NCI-H1436 treated with DMSO at 0.1 percent for 48 hours (cell line): Measurements from ENCODE around the gene CD300LG.
"Not testable (repeated sequence)": the region's sequence is repeated elsewhere in the genome, so short reads cannot be mapped to it uniquely, and the experiment has no call there.

Experiments used
- DNase-seq: peaks from one replicate; lab custom pipeline; 2025; lab: John Stamatoyannopoulos, UW

The CD300LG gene

DNA sequence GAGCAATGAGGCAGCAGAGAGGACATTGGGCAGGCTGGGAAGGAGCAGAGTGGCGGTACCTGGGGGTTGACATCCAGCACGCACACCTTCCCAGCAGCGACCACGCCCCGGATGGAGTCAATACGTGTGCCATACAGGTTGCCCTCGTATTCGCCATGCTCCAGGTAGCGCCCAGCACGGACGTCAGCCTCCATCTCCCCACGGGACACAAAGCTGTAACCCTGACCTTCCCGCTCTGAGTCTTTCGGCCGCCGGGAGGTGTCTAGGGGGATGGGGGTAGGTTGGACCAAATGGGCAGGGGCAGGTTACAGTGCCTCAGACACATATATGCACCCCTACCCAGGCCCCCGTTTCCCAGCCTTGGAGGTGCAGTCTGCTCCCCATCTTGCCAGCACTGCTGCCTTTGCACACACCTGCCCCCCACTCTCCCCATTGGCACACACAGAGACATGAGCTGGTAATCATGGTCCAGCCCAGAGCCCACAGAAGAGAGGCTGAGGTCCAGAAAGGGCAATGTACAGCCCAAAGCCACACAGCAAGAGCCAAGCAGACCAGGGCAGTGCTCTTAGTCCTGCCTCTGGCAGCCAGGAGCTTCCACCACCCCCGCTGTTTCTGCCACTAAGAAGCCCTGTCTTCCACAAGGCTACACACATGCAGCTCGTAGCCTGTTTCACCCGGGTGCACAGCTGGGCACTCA, 32.9 kb downstream of the CD300LG start:
- DNase-seq: no peak

DNA sequence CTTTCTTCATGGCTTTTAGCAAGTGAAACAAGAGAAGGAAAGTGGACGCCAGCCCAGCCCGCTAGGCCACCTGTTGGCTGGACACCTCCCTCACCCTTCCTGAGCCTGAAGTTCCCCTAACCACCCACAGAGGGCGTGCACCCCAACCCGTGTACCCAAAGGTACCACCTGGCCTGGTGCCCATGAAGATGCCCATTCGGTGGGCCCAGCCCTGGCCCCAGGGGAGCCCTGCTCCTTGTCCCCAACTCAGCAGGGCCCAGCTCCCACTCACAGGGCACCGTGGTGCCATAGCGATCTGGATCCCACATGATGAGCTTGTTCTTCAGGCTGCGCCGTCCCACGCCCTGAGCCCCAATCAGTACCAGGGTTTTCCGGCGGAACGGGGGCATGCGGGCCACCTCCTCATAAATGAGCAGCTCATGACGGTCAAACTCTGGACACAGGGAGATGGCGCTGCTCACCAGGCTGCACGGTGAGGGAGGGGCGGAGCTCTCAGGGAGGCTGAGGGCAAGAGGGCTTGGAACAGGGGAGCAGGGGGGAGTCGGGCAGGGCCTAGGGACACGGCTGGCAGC, 33.5 kb downstream of the CD300LG start:
- DNase-seq: no peak

GRCh38 chr17:43881181-43881580, 34.2 kb downstream of the CD300LG start:
- no peak for DNase-seq

GRCh38 chr17:43881758-43882505, 35.0 kb downstream of the CD300LG start:
- DNase-seq: no peak

DNA sequence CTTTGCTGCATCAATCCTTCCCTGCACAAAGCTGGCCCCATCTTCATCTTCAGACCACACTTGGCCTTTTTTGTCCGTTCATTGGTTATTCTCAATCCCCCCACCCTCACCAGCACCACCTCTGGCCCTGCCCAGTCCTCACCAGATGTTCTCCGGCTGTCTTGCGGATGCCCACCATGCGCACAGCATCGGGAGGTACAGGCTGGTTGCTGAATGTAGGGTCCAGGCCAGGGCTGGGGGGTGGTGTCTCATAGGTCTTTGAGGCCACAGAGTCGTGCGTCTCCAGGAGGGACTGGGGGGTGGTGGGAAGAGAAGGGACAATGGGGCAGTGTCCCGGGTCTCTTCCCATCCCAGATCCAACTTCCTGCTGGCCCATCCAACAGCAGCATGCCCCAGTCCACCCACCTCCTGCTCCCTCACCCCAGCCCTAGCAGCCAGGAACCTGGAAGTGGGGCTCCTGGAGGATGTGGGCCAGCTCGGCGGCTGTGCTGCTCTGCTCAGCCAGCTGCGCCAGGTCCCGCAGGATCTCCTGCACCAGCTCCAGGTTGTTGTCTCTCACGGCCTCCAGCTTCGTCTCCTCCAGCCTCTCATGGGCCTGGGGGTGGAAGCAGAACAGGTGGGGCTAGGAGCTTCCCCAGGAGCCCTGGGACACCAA, 35.9 kb downstream of the CD300LG start:
- DNase-seq: no peak

DNA sequence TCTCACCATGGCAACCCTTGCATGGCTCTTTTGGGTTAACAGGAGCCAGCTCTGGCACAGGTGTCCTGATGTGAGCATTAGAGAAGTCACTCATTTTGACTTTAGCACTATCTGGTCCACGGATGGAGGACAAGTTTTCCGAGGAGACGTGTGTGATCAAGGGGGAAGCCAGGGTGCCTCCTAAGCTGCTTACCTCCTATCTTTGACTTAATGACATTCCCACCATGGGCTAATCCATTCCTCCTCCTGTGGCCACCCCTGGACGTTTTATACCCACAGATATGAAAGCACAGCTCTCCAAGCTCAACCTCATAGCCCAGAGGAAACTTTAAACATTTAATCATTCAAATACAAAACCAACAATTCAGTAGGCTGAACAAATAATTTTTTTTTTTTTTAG, 41.6 kb downstream of the CD300LG start:
- no peak for DNase-seq

DNA sequence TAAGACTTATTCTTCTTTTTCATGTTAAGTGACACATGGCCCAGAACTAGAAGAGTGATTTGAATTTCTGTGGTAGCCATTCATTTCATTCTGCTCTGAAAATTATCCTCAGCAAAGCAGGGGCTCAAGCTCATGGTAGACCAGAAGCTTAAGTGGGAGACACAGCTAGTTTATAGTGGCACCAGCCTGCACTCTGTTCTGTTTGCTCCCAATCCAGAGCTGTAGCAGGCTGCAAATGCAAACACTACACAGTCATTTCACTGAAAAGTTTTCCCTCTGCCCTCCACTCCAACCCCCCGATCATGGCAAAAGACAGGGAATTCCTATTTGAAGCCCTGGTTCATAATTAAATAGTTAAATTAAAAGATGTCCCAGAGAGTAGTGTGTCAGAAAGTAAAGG, 43.3 kb downstream of the CD300LG start:
- DNase-seq: no peak

GRCh38 chr17:43891851-43892646, 45.1 kb downstream of the CD300LG start:
- no peak for DNase-seq

- DNase-seq: no peak
Measured at GRCh38 chr17:43892647-43892952, 45.6 kb downstream of the CD300LG start.

- not testable (repeated sequence) for DNase-seq
Measured at GRCh38 chr17:43894494-43894893, 47.5 kb downstream of the CD300LG start.

GRCh38 chr17:43897831-43898230, 50.9 kb downstream of the CD300LG start:
- no peak for DNase-seq

- DNase-seq: no peak
Measured at GRCh38 chr17:43898446-43898845, 51.5 kb downstream of the CD300LG start.

GRCh38 chr17:43900183-43900857, 53.3 kb downstream of the CD300LG start:
- DNase-seq: peak; percentile 65

- DNase-seq: no peak
Measured at GRCh38 chr17:43900858-43901754, 54.1 kb downstream of the CD300LG start.

- no peak for DNase-seq
Measured at GRCh38 chr17:43901861-43902589, 55.0 kb downstream of the CD300LG start.

GRCh38 chr17:43905400-43905984, 58.5 kb downstream of the CD300LG start:
- DNase-seq: no peak

DNA sequence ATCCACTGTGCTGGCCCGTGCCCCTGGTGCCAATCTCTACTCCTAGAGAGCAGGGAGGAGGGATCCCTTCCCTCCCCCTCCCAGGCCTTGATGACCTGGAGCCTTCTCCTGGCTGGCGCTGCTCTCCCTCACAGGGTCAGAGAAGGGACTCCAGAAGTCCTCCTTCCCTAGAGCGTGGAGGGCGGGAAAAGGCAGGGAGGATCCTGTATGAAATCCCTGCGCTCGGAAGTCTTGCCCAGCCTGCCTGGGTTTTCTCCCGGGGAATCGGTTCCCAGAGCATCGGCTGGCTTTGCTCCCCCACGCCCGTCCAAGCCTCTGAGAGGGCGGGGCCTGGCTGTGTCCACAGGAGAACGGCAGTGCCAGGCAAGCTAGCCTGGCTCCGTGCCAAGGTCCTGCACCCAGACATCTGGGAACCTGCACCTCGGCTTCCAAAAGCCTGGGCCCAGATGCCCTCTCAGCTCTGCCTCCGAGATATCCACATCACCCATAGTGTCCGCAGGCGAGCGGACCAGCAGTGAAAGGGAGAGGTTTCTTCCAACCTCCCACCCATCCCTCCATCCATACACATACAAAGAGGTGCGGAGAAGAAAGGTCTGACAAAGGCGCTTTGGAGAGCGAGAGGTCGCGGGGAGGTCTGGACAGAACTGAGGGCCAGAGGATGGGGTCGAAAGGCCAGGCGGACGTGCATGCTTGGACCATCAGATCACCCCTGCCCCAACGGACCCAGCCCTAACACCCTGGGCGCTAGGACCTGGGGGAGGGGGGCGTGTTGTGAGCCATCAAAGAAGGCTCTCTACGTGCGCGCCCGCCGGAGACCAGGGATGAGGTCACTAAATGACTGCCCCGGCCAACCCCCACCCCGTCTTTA, 59.2 kb downstream of the CD300LG start:
- no peak for DNase-seq

DNA sequence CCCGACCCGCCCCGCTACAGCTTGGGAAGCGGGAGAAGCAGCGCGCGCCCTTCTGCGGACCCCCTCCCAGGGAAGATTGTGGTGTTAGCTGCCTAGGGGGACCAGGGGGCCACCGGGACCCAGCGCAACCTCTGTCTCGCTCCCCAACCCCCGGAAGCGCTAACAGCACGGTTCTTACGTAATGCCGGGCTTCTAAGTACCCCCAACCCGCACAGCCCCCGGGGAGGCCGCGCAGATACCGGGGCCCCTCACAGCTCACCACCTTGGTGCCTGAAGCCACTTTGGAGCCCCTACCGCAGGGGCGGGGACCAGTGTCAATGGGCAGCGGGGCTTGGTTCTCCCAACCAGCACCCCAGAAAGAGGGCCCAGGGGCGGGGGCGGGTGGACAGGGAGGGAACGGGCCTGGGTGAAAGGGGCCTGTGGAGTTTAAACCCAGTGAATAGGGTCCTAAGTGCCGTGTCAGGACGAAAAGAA, 60.0 kb downstream of the CD300LG start:
- DNase-seq: no peak
